Measurements from ENCODE around the gene ACTN4. TPM values are rescaled to one million over a fixed set of nuclear protein-coding genes. Genes with fewer than 3 reads are reported as not detected.

The ACTN4 gene
- total and polyA plus RNA-seq, 2 donors (not counting 1 experiment from before 2014, with no cell fraction given), result 108 to 164 TPM

DNA sequence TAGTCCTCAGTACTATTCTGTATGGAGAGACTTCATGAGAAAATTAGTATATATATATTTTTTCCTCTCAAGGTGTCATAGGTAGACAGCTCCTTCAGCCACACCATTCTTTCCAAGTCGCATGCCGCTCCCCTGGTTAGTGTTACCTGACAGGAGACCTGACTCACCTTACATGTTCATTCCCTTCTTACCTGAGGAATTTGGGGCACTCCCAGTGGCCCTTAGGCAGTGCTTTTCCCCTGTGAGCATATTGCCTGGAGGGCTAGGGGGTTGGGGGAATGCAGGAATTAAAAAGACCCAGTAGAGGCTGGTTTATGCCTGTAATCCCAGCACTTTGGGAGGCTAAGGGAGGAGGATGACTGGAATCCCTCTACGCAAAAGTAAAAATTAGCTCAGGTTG is 9.0 kb upstream of the ACTN4 start:
- Mint-ChIP-seq H3K4me3 (no peak overlapping the region), H3K27ac (no peak overlapping the region), H3K9me3 (ENCODE audit: insufficient read depth) (no peaks in the 10 kb centered on the region), H3K4me1 (peaks cover 25% of the 10 kb centered on the region), H3K27me3 (no peaks in the 10 kb centered on the region)
- H3K4me3 ChIP-seq (ENCODE audit: control extremely low read depth in 1 of 5, extremely low read depth in 1 of 5, insufficient read depth in 1 of 5, low read depth in 2 of 5, low read length in 4 of 5), result no peak overlapping the region
- ChIA-PET CTCF (interaction anchor here (0.6 to 2.6 kb wide), 8 partner anchors 9 to 291 kb away, joined by 3 to 14 read pairs (median 3); partner anchors contain the start of genes ACTN4, FAM98C, MRPS12 and SARS2), POLR2A (interaction anchor here (0.6 kb wide), 2 partner anchors 238 to 285 kb away, joined by 3 to 4 read pairs; no protein-coding TSS in a partner anchor)
- no peaks in the 10 kb centered on the region for H3K9me3 ChIP-seq (ENCODE audit: control extremely low read depth in 1 of 3, control insufficient read depth in 2 of 3, insufficient read depth in 1 of 3, low read length in 2 of 3)
- no peak overlapping the region for H3K27ac ChIP-seq (ENCODE audit: low read length in 2 of 2)
- ATAC-seq (ENCODE audit: low read depth), result no peak
- no peak overlapping the region for H3K4me2 ChIP-seq (replicated peaks; ENCODE audit: low read depth, low read length, poor library complexity, severe bottlenecking)
- TF ChIP-seq, protein P1, sequence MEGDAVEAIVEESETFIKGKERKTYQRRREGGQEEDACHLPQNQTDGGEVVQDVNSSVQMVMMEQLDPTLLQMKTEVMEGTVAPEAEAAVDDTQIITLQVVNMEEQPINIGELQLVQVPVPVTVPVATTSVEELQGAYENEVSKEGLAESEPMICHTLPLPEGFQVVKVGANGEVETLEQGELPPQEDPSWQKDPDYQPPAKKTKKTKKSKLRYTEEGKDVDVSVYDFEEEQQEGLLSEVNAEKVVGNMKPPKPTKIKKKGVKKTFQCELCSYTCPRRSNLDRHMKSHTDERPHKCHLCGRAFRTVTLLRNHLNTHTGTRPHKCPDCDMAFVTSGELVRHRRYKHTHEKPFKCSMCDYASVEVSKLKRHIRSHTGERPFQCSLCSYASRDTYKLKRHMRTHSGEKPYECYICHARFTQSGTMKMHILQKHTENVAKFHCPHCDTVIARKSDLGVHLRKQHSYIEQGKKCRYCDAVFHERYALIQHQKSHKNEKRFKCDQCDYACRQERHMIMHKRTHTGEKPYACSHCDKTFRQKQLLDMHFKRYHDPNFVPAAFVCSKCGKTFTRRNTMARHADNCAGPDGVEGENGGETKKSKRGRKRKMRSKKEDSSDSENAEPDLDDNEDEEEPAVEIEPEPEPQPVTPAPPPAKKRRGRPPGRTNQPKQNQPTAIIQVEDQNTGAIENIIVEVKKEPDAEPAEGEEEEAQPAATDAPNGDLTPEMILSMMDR (IDR thresholded peaks at IDR 0.05), result no peak
- no peak for TF ChIP-seq EZH2 (IDR thresholded peaks at IDR 0.05; ENCODE audit: borderline replicate concordance, insufficient read depth, low read depth, low read length, poor library complexity, severe bottlenecking)
- H3K9ac ChIP-seq (ENCODE audit: low read length), result no peak overlapping the region
- peaks cover 18 to 26% of the 10 kb centered on the region in 2 donors for H3K4me1 ChIP-seq (ENCODE audit: control insufficient read depth in 2 of 2, insufficient read depth in 2 of 2, low read length in 2 of 2)
- no peak overlapping the region for H2AFZ ChIP-seq (ENCODE audit: insufficient read depth, low read depth, low read length, poor library complexity, severe bottlenecking)
- no peaks in the 10 kb centered on the region for H3K27me3 ChIP-seq (replicated peaks in 1 of 4; ENCODE audit: control extremely low read depth in 1 of 4, control insufficient read depth in 3 of 4, insufficient read depth in 4 of 4, low read length in 3 of 4)
- peaks cover 0 to 18% of the 10 kb centered on the region in 2 experiments for H3K36me3 ChIP-seq (replicated peaks in 1 of 2; ENCODE audit: control extremely low read depth in 1 of 2, control insufficient read depth in 1 of 2, extremely low read depth in 1 of 2, insufficient read depth in 2 of 2, low read length in 1 of 2)
- whole genome bisulfite sequencing (ENCODE audit: insufficient coverage), result 93% methylated on average over 1 of the region's 3 CpGs
- peaks cover 12% of the 10 kb centered on the region for H4K20me1 ChIP-seq (ENCODE audit: control insufficient read depth, insufficient read depth, low read length, poor library complexity, severe bottlenecking)
- no peak for DNase-seq
- peaks cover 5% of the 10 kb centered on the region for H3K79me2 ChIP-seq (ENCODE audit: control insufficient read depth, insufficient read depth, low read length)
- intact Hi-C loops (cut with micrococcal nuclease), result loop anchor here (10.0 kb wide), 1 partner anchor 46 kb away; no protein-coding TSS in a partner anchor

DNA sequence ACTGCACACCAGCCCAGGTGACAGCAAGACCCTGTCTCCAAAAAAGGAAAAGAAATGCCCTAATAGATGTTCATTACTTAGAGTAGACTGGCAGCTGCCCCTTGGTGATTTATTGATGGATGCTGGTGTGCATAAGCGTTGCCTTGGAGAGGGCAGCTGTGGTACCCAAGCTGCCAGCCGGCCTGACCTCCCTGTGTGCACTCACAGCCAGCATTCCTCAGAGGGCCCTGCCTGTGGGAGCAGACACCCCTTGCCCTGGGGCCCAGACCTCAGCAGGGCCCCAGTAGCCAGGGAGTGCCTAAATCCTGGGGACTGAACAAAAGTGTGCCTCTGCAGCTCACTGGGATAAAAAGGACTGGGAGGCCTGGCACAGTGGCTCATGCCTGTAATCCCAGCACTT is 7.8 kb upstream of the ACTN4 start:
- Mint-ChIP-seq H3K27me3 (no peaks in the 10 kb centered on the region), H3K9me3 (ENCODE audit: insufficient read depth) (no peaks in the 10 kb centered on the region), H3K27ac (no peak overlapping the region), H3K4me3 (no peak overlapping the region), H3K4me1 (peaks cover 22% of the 10 kb centered on the region)
- Histone ChIP-seq H3K4me2 (replicated peaks; ENCODE audit: low read depth, low read length, poor library complexity, severe bottlenecking) (no peak overlapping the region), H3K36me3 (replicated peaks in 1 of 2; ENCODE audit: control extremely low read depth in 1 of 2, control insufficient read depth in 1 of 2, extremely low read depth in 1 of 2, insufficient read depth in 2 of 2, low read length in 1 of 2) (peaks cover 0 to 18% of the 10 kb centered on the region in 2 experiments), H3K4me3 (ENCODE audit: control extremely low read depth in 1 of 5, extremely low read depth in 1 of 5, insufficient read depth in 1 of 5, low read depth in 2 of 5, low read length in 4 of 5) (no peak overlapping the region), H3K27me3 (replicated peaks in 1 of 4; ENCODE audit: control extremely low read depth in 1 of 4, control insufficient read depth in 3 of 4, insufficient read depth in 4 of 4, low read length in 3 of 4) (no peaks in the 10 kb centered on the region), H3K27ac (ENCODE audit: low read length in 2 of 2) (no peak overlapping the region), H3K9ac (ENCODE audit: low read length) (no peak overlapping the region), H3K4me1 (ENCODE audit: control insufficient read depth in 2 of 2, insufficient read depth in 2 of 2, low read length in 2 of 2) (peaks cover 17 to 25% of the 10 kb centered on the region in 2 donors), H4K20me1 (ENCODE audit: control insufficient read depth, insufficient read depth, low read length, poor library complexity, severe bottlenecking) (peaks cover 11% of the 10 kb centered on the region), H3K79me2 (ENCODE audit: control insufficient read depth, insufficient read depth, low read length) (peaks cover 5% of the 10 kb centered on the region), H2AFZ (ENCODE audit: insufficient read depth, low read depth, low read length, poor library complexity, severe bottlenecking) (no peak overlapping the region), H3K9me3 (ENCODE audit: control extremely low read depth in 1 of 3, control insufficient read depth in 2 of 3, insufficient read depth in 1 of 3, low read length in 2 of 3) (no peaks in the 10 kb centered on the region)
- ATAC-seq (ENCODE audit: low read depth) (no peak), DNase-seq (no peak)
- ChIA-PET CTCF (interaction anchor here (0.6 to 2.6 kb wide), 5 partner anchors 24 to 290 kb away, joined by 3 to 14 read pairs (median 6); partner anchors contain the start of genes FAM98C, MRPS12 and SARS2), POLR2A (no interaction called here)
- intact Hi-C loops (cut with micrococcal nuclease), result loop anchor here (10.0 kb wide), 2 partner anchors 45 to 95 kb away; no protein-coding TSS in a partner anchor
- TF ChIP-seq, protein P1 (IDR thresholded peaks at IDR 0.05), result no peak
- TF ChIP-seq EZH2 (IDR thresholded peaks at IDR 0.05; ENCODE audit: borderline replicate concordance, insufficient read depth, low read depth, low read length, poor library complexity, severe bottlenecking), result no peak
- WGBS (ENCODE audit: insufficient coverage), result 96% methylated on average over 2 of the region's 2 CpGs

All from B cell (primary cell).